Esophagus (tissue), 2 donors: ENCODE results near the gene SPAG4. TPM values are rescaled to one million over a fixed set of nuclear protein-coding genes. Genes with fewer than 3 reads are reported as not detected.

ENCODE experiments used
- H3K27ac ChIP-seq, 2 donors: one replicate each; pipeline ENCODE4 v1.5.1; 2013; ENCODE audit warnings: low read depth in 2 of 2, mild to moderate bottlenecking in 2 of 2, inconsistent platforms in 1 of 2, low read length in 1 of 2, moderate library complexity in 1 of 2
- H3K27me3 ChIP-seq, 2 donors: one replicate each; pipeline ENCODE4 v1.6.1; 2013; ENCODE audit warnings: low read length in 2 of 2, control low read depth in 1 of 2, mild to moderate bottlenecking in 1 of 2; ENCODE audit not compliant: insufficient read depth in 2 of 2, control insufficient read depth in 1 of 2
- H3K36me3 ChIP-seq, 2 donors: one replicate each; pipeline ENCODE4 v1.6.1; 2013; ENCODE audit warnings: low read length in 1 of 2; ENCODE audit not compliant: control insufficient read depth in 2 of 2, insufficient read depth in 2 of 2
- H3K4me1 ChIP-seq, 2 donors: one replicate each; pipeline ENCODE4 v1.6.1; 2013; ENCODE audit warnings: low read length in 1 of 2; ENCODE audit not compliant: control insufficient read depth in 2 of 2, insufficient read depth in 2 of 2
- H3K4me3 ChIP-seq, 2 donors: one replicate each; pipeline ENCODE4 v1.5.1; 2013; ENCODE audit warnings: low read length in 2 of 2, mild to moderate bottlenecking in 2 of 2, low read depth in 1 of 2, moderate library complexity in 1 of 2
- H3K9me3 ChIP-seq, 2 donors: one replicate each; pipeline ENCODE4 v1.6.1; 2013; ENCODE audit warnings: mild to moderate bottlenecking in 2 of 2, low read depth in 1 of 2, low read length in 1 of 2, moderate library complexity in 1 of 2; ENCODE audit not compliant: control insufficient read depth in 2 of 2, insufficient read depth in 1 of 2
- WGBS, 2 donors: extraction: QIAGEN DNeasy Blood & Tissue Kit; methylation state at CpG; one replicate each; pipeline ENCODE4 v1.1.7; 2013; 5-methylcytosine and 5-hydroxymethylcytosine counted together
- polyA plus RNA-seq, 2 donors: library from polyadenylated mRNA; stranded (reverse); fragments of 200-250 nt; gene quantifications; one replicate each; pipeline ENCODE4 v1.2.3, GENCODE V29; 2013
- donor health status: healthy with polysubstance abuse.
- donor health status: Bipolar disorder and iron deficiency.

The SPAG4 gene
- polyA plus RNA-seq, 2 donors, result 1.6 to 3.8 TPM

- no peaks in the 10 kb centered on the region for H3K9me3 ChIP-seq
- H3K27ac ChIP-seq, result no peak overlapping the region
- 76 to 78% methylated on average over 3 of the region's 3 CpGs for WGBS, 2 donors
- H3K4me1 ChIP-seq, result no peaks in the 10 kb centered on the region
- H3K4me3 ChIP-seq, result no peak overlapping the region
- H3K36me3 ChIP-seq, result peaks cover 3 to 17% of the 10 kb centered on the region in 2 donors
- H3K27me3 ChIP-seq, result no peaks in the 10 kb centered on the region
Observed at GRCh38 chr20:35650632-35651031, 35.0 kb downstream of the SPAG4 start.

GRCh38 chr20:35651958-35652357, 36.3 kb downstream of the SPAG4 start:
- Histone ChIP-seq H3K27me3 (no peaks in the 10 kb centered on the region), H3K27ac (no peak overlapping the region), H3K4me3 (no peak overlapping the region), H3K4me1 (no peaks in the 10 kb centered on the region), H3K9me3 (no peaks in the 10 kb centered on the region), H3K36me3 (peaks cover 3 to 17% of the 10 kb centered on the region in 2 donors)

GRCh38 chr20:35652641-35653429, 37.2 kb downstream of the SPAG4 start:
- WGBS, 2 donors, result 97 to 98% methylated on average over 13 of the region's 13 CpGs
- H3K27me3 ChIP-seq, result no peaks in the 10 kb centered on the region
- no peaks in the 10 kb centered on the region for H3K9me3 ChIP-seq
- H3K4me1 ChIP-seq, result no peaks in the 10 kb centered on the region
- H3K27ac ChIP-seq, result no peak overlapping the region
- no peak overlapping the region for H3K4me3 ChIP-seq
- H3K36me3 ChIP-seq, result peaks cover 3 to 17% of the 10 kb centered on the region in 2 donors

GRCh38 chr20:35653430-35653734, 37.8 kb downstream of the SPAG4 start:
- H3K36me3 ChIP-seq, result peaks cover 3 to 17% of the 10 kb centered on the region in 2 donors
- H3K4me3 ChIP-seq, result no peak overlapping the region
- no peaks in the 10 kb centered on the region for H3K27me3 ChIP-seq
- H3K27ac ChIP-seq, result no peak overlapping the region
- no peaks in the 10 kb centered on the region for H3K9me3 ChIP-seq
- H3K4me1 ChIP-seq, result no peaks in the 10 kb centered on the region
- WGBS, 2 donors, result 98 to 99% methylated on average over 3 of the region's 3 CpGs

GRCh38 chr20:35653893-35654292, 38.3 kb downstream of the SPAG4 start:
- H3K27ac ChIP-seq, result no peak overlapping the region
- H3K27me3 ChIP-seq, result no peaks in the 10 kb centered on the region
- no peak overlapping the region for H3K4me3 ChIP-seq
- H3K36me3 ChIP-seq, result peaks cover 3 to 17% of the 10 kb centered on the region in 2 donors
- H3K9me3 ChIP-seq, result no peaks in the 10 kb centered on the region
- WGBS, 2 donors, result 91% methylated on average over 4 of the region's 4 CpGs
- H3K4me1 ChIP-seq, result no peaks in the 10 kb centered on the region

- no peaks in the 10 kb centered on the region for H3K27me3 ChIP-seq
- no peaks in the 10 kb centered on the region for H3K4me1 ChIP-seq
- no peaks in the 10 kb centered on the region for H3K9me3 ChIP-seq
- peaks cover 3 to 17% of the 10 kb centered on the region in 2 donors for H3K36me3 ChIP-seq
- no peak overlapping the region for H3K4me3 ChIP-seq
- no peak overlapping the region for H3K27ac ChIP-seq
- WGBS, 2 donors, result 95 to 97% methylated on average over 9 of the region's 9 CpGs
Observed at GRCh38 chr20:35654415-35654814, 38.8 kb downstream of the SPAG4 start.

GRCh38 chr20:35657271-35657670, 41.6 kb downstream of the SPAG4 start:
- H3K9me3 ChIP-seq, result no peaks in the 10 kb centered on the region
- H3K4me1 ChIP-seq, result no peaks in the 10 kb centered on the region
- no peak overlapping the region for H3K27ac ChIP-seq
- WGBS, 2 donors, result 18 to 28% methylated on average over 1 of the region's 1 CpG
- peaks cover 3 to 17% of the 10 kb centered on the region in 2 donors for H3K36me3 ChIP-seq
- H3K4me3 ChIP-seq, result no peak overlapping the region
- no peaks in the 10 kb centered on the region for H3K27me3 ChIP-seq

GRCh38 chr20:35660122-35660937, 44.7 kb downstream of the SPAG4 start:
- 91 to 92% methylated on average over 10 of the region's 10 CpGs for WGBS, 2 donors

GRCh38 chr20:35661053-35661452, 45.4 kb downstream of the SPAG4 start:
- Histone ChIP-seq H3K27me3 (no peaks in the 10 kb centered on the region), H3K27ac (no peak overlapping the region), H3K36me3 (no peaks in the 10 kb centered on the region), H3K4me1 (no peaks in the 10 kb centered on the region), H3K4me3 (no peak overlapping the region), H3K9me3 (no peaks in the 10 kb centered on the region)
- WGBS, 2 donors, result 50 to 73% methylated on average over 2 of the region's 2 CpGs

More at GRCh38 chr20:35660122-35660937, 44.7 kb downstream of the SPAG4 start:
- Histone ChIP-seq H3K36me3 (no peaks in the 10 kb centered on the region), H3K27ac (no peak overlapping the region), H3K9me3 (no peaks in the 10 kb centered on the region), H3K27me3 (no peaks in the 10 kb centered on the region), H3K4me3 (no peak overlapping the region), H3K4me1 (no peaks in the 10 kb centered on the region)
